HG02798 (cell line): ENCODE data around the gene CAPN10.

ENCODE experiments used
- ATAC-seq: cut with Tn5 transposase; IDR thresholded peaks from one replicate; pipeline ENCODE4 v1.9.1; 2021; ENCODE audit warnings: mild to moderate bottlenecking; ENCODE audit not compliant: unreplicated experiment, poor library complexity

The CAPN10 gene

GRCh38 chr2:240646900-240647502, 60.5 kb downstream of the CAPN10 start:
- no peak for ATAC-seq

- ATAC-seq: no peak
Observed at GRCh38 chr2:240647503-240648154, 61.1 kb downstream of the CAPN10 start.

- no peak for ATAC-seq
Observed at GRCh38 chr2:240648155-240648649, 61.7 kb downstream of the CAPN10 start.
